KMS-11 (cell line): ENCODE measurements around the gene EFHC1.
"Not testable (repeated sequence)": the region's sequence is repeated elsewhere in the genome, so short reads cannot be mapped to it uniquely, and the experiment has no call there.

Source experiments
- H2AFZ ChIP-seq: fragments of 200-600 bp; sonication (generic); 2 replicates; pipeline ENCODE4 v1.6.1; 2016; ENCODE audit warnings: antibody characterized with exemption, mixed run types, low read depth
- H3K27ac ChIP-seq: fragments of 200-600 bp; sonication (generic); 2 replicates; pipeline ENCODE4 v1.6.1; 2016; ENCODE audit warnings: mild to moderate bottlenecking, mixed run types
- H3K27me3 ChIP-seq: fragments of 200-600 bp; sonication (generic); 2 replicates; pipeline ENCODE4 v1.6.1; 2017; ENCODE audit warnings: mild to moderate bottlenecking, low read depth, mixed run types, moderate library complexity; ENCODE audit not compliant: insufficient read depth
- H3K36me3 ChIP-seq: fragments of 200-600 bp; sonication (generic); 2 replicates; pipeline ENCODE4 v1.6.1; 2017; ENCODE audit warnings: mild to moderate bottlenecking, mixed run types; ENCODE audit not compliant: insufficient read depth
- H3K4me1 ChIP-seq: fragments of 200-600 bp; sonication (generic); 2 replicates; pipeline ENCODE4 v1.6.1; 2016; ENCODE audit warnings: mild to moderate bottlenecking, low read depth, mixed run types; ENCODE audit not compliant: poor library complexity, severe bottlenecking
- H3K4me2 ChIP-seq: fragments of 200-600 bp; sonication (generic); 2 replicates; pipeline ENCODE4 v1.7.0; 2016; ENCODE audit warnings: mild to moderate bottlenecking, mixed run types
- H3K4me3 ChIP-seq: fragments of 200-600 bp; sonication (generic); IDR thresholded peaks from 2 replicates; pipeline ENCODE4 v1.6.1; 2017; ENCODE audit warnings: low read depth, low read length, mixed read lengths; ENCODE audit not compliant: insufficient read depth
- H3K79me2 ChIP-seq: fragments of 200-600 bp; sonication (generic); 2 replicates; pipeline ENCODE4 v1.6.1; 2016; ENCODE audit warnings: low read depth, mixed run types; ENCODE audit not compliant: insufficient read depth
- H3K9ac ChIP-seq: fragments of 200-600 bp; sonication (generic); 2 replicates; pipeline ENCODE4 v1.6.1; 2016; ENCODE audit warnings: mild to moderate bottlenecking, mixed run types
- H4K20me1 ChIP-seq: fragments of 200-600 bp; sonication (generic); 2 replicates; pipeline ENCODE4 v1.6.1; 2016; ENCODE audit warnings: mild to moderate bottlenecking, mixed run types; ENCODE audit not compliant: insufficient read depth
- TF ChIP-seq, protein P1 (sequence below): fragments of 200-600 bp; sonication (generic); conservative IDR thresholded peaks from 2 replicates; pipeline ENCODE4 v1.6.1; 2017; ENCODE audit warnings: low read depth, mild to moderate bottlenecking, antibody characterized with exemption, low read length, moderate library complexity, mixed read lengths

EFHC1 gene

DNA sequence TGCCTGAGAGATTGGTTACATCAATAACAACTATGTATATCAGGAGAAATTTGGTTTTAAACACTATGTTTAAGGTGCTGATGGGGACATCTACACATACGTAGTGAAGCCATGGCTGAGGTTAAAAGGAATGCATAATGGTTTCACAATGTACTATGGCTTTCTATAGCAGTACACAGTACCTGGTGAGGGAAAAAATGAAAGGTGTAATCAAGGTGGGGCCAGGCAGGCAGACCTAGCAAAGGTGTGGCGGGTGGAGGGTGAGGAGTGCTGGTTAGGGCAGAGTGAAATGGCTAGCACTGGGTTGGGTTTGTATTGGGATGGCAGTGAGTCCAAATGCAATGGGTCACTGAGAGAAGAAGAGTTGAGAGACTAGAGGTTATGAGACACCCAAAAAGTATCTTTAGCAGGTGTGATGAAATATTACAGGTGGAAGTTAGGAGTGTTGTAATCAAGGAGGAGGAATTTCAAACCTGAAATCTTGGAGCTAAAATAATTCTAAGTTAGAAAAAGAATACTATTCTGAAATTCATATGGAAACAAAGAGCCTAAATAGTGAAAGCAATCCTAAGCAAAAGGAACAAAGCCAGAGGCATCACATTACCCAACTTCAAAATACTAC lies 35.9 kb upstream of the EFHC1 start:
- H3K27ac ChIP-seq = no peak overlapping the region
- TF ChIP-seq, protein P1, sequence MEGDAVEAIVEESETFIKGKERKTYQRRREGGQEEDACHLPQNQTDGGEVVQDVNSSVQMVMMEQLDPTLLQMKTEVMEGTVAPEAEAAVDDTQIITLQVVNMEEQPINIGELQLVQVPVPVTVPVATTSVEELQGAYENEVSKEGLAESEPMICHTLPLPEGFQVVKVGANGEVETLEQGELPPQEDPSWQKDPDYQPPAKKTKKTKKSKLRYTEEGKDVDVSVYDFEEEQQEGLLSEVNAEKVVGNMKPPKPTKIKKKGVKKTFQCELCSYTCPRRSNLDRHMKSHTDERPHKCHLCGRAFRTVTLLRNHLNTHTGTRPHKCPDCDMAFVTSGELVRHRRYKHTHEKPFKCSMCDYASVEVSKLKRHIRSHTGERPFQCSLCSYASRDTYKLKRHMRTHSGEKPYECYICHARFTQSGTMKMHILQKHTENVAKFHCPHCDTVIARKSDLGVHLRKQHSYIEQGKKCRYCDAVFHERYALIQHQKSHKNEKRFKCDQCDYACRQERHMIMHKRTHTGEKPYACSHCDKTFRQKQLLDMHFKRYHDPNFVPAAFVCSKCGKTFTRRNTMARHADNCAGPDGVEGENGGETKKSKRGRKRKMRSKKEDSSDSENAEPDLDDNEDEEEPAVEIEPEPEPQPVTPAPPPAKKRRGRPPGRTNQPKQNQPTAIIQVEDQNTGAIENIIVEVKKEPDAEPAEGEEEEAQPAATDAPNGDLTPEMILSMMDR = no peak
- no peak overlapping the region for H3K4me2 ChIP-seq
- no peaks in the 10 kb centered on the region for H3K36me3 ChIP-seq
- H4K20me1 ChIP-seq = no peaks in the 10 kb centered on the region
- no peak overlapping the region for H3K4me3 ChIP-seq
- H2AFZ ChIP-seq = no peak overlapping the region
- no peaks in the 10 kb centered on the region for H3K79me2 ChIP-seq
- H3K27me3 ChIP-seq = no peaks in the 10 kb centered on the region
- no peak overlapping the region for H3K9ac ChIP-seq
- H3K4me1 ChIP-seq = peaks cover 22% of the 10 kb centered on the region

- Histone ChIP-seq H3K27me3 (no peaks in the 10 kb centered on the region), H3K79me2 (no peaks in the 10 kb centered on the region), H4K20me1 (no peaks in the 10 kb centered on the region), H3K4me1 (peaks cover 30% of the 10 kb centered on the region), H2AFZ (no peak overlapping the region), H3K9ac (no peak overlapping the region), H3K27ac (no peak overlapping the region), H3K4me2 (no peak overlapping the region), H3K36me3 (no peaks in the 10 kb centered on the region), H3K4me3 (no peak overlapping the region)
- TF ChIP-seq, protein P1 = no peak
These were observed 35.1 kb upstream of the EFHC1 start for GRCh38 chr6:52385074-52385473.

GRCh38 chr6:52388119-52388518 lies 32.0 kb upstream of the EFHC1 start:
- not testable (repeated sequence) for H3K4me2 ChIP-seq, H3K27me3 ChIP-seq, H3K9ac ChIP-seq, H4K20me1 ChIP-seq, H2AFZ ChIP-seq, H3K27ac ChIP-seq, H3K4me3 ChIP-seq, H3K79me2 ChIP-seq, H3K36me3 ChIP-seq
- peaks cover 59% of the 10 kb centered on the region for H3K4me1 ChIP-seq

DNA sequence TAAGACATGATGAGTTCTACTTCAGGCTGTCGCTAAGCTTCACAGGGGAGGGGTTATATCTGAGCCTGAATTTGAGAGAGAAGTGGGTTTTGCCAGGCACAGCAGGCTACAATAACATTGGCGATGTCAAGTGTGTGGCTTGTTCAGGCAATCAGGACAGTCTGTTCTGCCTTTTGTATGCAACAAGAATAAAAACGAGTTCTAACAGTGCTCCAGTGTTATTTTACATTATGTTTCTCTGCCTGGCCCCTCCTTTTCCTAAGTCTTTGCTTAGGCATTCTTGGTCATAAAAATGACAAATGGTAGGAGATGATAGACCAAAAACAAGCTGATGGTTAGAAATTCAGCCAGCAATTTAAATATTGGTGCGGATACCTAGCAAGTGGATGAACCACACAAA lies 31.4 kb upstream of the EFHC1 start:
- Histone ChIP-seq H3K4me3 (no peak overlapping the region), H4K20me1 (no peaks in the 10 kb centered on the region), H3K36me3 (no peaks in the 10 kb centered on the region), H3K27ac (no peak overlapping the region), H3K79me2 (no peaks in the 10 kb centered on the region), H2AFZ (no peak overlapping the region), H3K27me3 (no peaks in the 10 kb centered on the region), H3K4me1 (peaks cover 56% of the 10 kb centered on the region), H3K4me2 (no peak overlapping the region; the same call in 1 of the 2 replicates), H3K9ac (no peak overlapping the region)
- TF ChIP-seq, protein P1 = no peak

GRCh38 chr6:52389264-52389625 lies 30.9 kb upstream of the EFHC1 start:
- TF ChIP-seq, protein P1 = no peak
- Histone ChIP-seq H3K4me1 (peaks cover 55% of the 10 kb centered on the region), H3K4me2 (peak overlapping the region; percentile 79; the same call in 1 of the 2 replicates), H3K27ac (no peak overlapping the region; the same call in 1 of the 2 replicates), H3K4me3 (no peak overlapping the region), H4K20me1 (no peaks in the 10 kb centered on the region), H3K27me3 (no peaks in the 10 kb centered on the region), H3K36me3 (no peaks in the 10 kb centered on the region), H3K79me2 (no peaks in the 10 kb centered on the region), H2AFZ (no peak overlapping the region), H3K9ac (no peak overlapping the region)
